Suprapubic skin (tissue), 4 donors: ENCODE measurements around the gene CADPS2. TPM values are rescaled to one million over a fixed set of nuclear protein-coding genes. Genes with fewer than 3 reads are reported as not detected.

ENCODE experiments used
- DNase-seq, 2 donors: peaks; one replicate each; pipeline ENCODE4 v3.0.0-alpha.2; 2019; ENCODE audit warnings: low spot score in 2 of 2
- H3K27ac ChIP-seq: fragments of 200-600 bp; sonication (generic); one replicate; pipeline ENCODE4 v1.5.1; 2019
- H3K27me3 ChIP-seq: fragments of 200-600 bp; sonication (generic); one replicate; pipeline ENCODE4 v1.5.1; 2019
- H3K36me3 ChIP-seq: fragments of 200-600 bp; sonication (generic); one replicate; pipeline ENCODE4 v1.5.1; 2019
- H3K4me1 ChIP-seq: fragments of 200-600 bp; sonication (generic); one replicate; pipeline ENCODE4 v1.5.1; 2019
- H3K4me3 ChIP-seq: fragments of 200-600 bp; sonication (generic); one replicate; pipeline ENCODE4 v1.5.1; 2019; ENCODE audit warnings: mild to moderate bottlenecking
- H3K9me3 ChIP-seq: fragments of 200-600 bp; sonication (generic); one replicate; pipeline ENCODE4 v1.5.1; 2019
- CTCF ChIP-seq, 2 donors: fragments of 200-600 bp in 1 of 2; fragments of 450-650 bp in 1 of 2; sonication (generic) in 1 of 2; IDR thresholded peaks; one replicate each; pipeline ENCODE4 v1.5.1; 2016 to 2019; ENCODE audit warnings: antibody characterized with exemption in 2 of 2, mild to moderate bottlenecking in 1 of 2, moderate library complexity in 1 of 2
- EP300 ChIP-seq: sonication (generic); formaldehyde crosslinking; IDR thresholded peaks from one replicate; pipeline ENCODE4 v1.6.1; 2017; ENCODE audit warnings: antibody characterized with exemption
- POLR2A ChIP-seq, 2 donors: fragments of 450-650 bp; IDR thresholded peaks; one replicate each; pipeline ENCODE4 v1.6.1; 2017; ENCODE audit warnings: antibody characterized with exemption in 2 of 2, mild to moderate bottlenecking in 2 of 2, moderate library complexity in 2 of 2
- POLR2AphosphoS5 ChIP-seq, 3 donors: sonication (generic); formaldehyde crosslinking; IDR thresholded peaks; one replicate each; pipeline ENCODE4 v1.6.1; 2017; ENCODE audit warnings: antibody characterized with exemption in 3 of 3
- WGBS: methylation state at CpG from one replicate; pipeline ENCODE4 v1.1.5; 2018; 5-methylcytosine and 5-hydroxymethylcytosine counted together
- total RNA-seq, 4 donors: library from RNA; depleted of rRNA; stranded (reverse); fragments of >200 nt; gene quantifications; one replicate each; pipeline ENCODE4 v1.1.0, GENCODE V29; 2016

The CADPS2 gene
- total RNA-seq, 4 donors from 2014 or later, result 3.9 to 9.8 (median 8.1) TPM

GRCh38 chr7:122302761-122303530 is 583.3 kb downstream of the CADPS2 start:
- WGBS, result 14% methylated on average over 16 of the region's 16 CpGs
- peaks cover 56% of the 10 kb centered on the region for H3K4me1 ChIP-seq

GRCh38 chr7:122301858-122302760 is 584.2 kb downstream of the CADPS2 start:
- Histone ChIP-seq H3K4me3 (no peak overlapping the region), H3K9me3 (no peaks in the 10 kb centered on the region), H3K27ac (no peak overlapping the region), H3K27me3 (peaks cover 100% of the 10 kb centered on the region), H3K36me3 (no peaks in the 10 kb centered on the region), H3K4me1 (peaks cover 56% of the 10 kb centered on the region)
- 9% methylated on average over 34 of the region's 35 CpGs for WGBS
- no peak for DNase-seq
- TF ChIP-seq CTCF (IDR thresholded peaks at IDR 0.05), result no peak
- TF ChIP-seq EP300, result no peak
- no peak for TF ChIP-seq POLR2AphosphoS5 (IDR thresholded peaks at IDR 0.05)

More at GRCh38 chr7:122302761-122303530, 583.3 kb downstream of the CADPS2 start:
- no peaks in the 10 kb centered on the region for H3K36me3 ChIP-seq
- TF ChIP-seq CTCF (IDR thresholded peaks at IDR 0.05) (no peak), EP300 (no peak), POLR2AphosphoS5 (IDR thresholded peaks at IDR 0.05) (no peak), POLR2A (IDR thresholded peaks at IDR 0.05) (no peak)
- DNase-seq, result no peak
- H3K27me3 ChIP-seq, result peaks cover 100% of the 10 kb centered on the region
- no peak overlapping the region for H3K4me3 ChIP-seq
- H3K9me3 ChIP-seq, result no peaks in the 10 kb centered on the region
- H3K27ac ChIP-seq, result no peak overlapping the region

- Histone ChIP-seq H3K27ac (no peak overlapping the region), H3K36me3 (no peaks in the 10 kb centered on the region), H3K4me1 (peaks cover 48% of the 10 kb centered on the region), H3K4me3 (no peak overlapping the region), H3K27me3 (peaks cover 97% of the 10 kb centered on the region), H3K9me3 (no peaks in the 10 kb centered on the region)
- WGBS, result 23% methylated on average over 11 of the region's 11 CpGs
- no peak for DNase-seq
- TF ChIP-seq POLR2A (IDR thresholded peaks at IDR 0.05), result no peak
- TF ChIP-seq POLR2AphosphoS5 (IDR thresholded peaks at IDR 0.05), result no peak
- TF ChIP-seq EP300, result no peak
- TF ChIP-seq CTCF (IDR thresholded peaks at IDR 0.05), result no peak
Observed at GRCh38 chr7:122300956-122301833, 585.1 kb downstream of the CADPS2 start.

- no peak for TF ChIP-seq EP300
- no peak for TF ChIP-seq CTCF (IDR thresholded peaks at IDR 0.05)
- TF ChIP-seq POLR2AphosphoS5 (IDR thresholded peaks at IDR 0.05), result no peak
- TF ChIP-seq POLR2A (IDR thresholded peaks at IDR 0.05), result no peak
- Histone ChIP-seq H3K27me3 (peaks cover 92% of the 10 kb centered on the region), H3K9me3 (no peaks in the 10 kb centered on the region), H3K4me1 (peaks cover 40% of the 10 kb centered on the region), H3K36me3 (no peaks in the 10 kb centered on the region), H3K27ac (no peak overlapping the region), H3K4me3 (no peak overlapping the region)
- no peak for DNase-seq
- WGBS, result 6% methylated on average over 27 of the region's 43 CpGs
Observed at GRCh38 chr7:122300211-122300932, 585.9 kb downstream of the CADPS2 start.
